Measurements from ENCODE around the gene CRYBA4. TPM values are rescaled to one million over a fixed set of nuclear protein-coding genes. Genes with fewer than 3 reads are reported as not detected.

CRYBA4 gene
- total RNA-seq, 1 experiment from 2014 or later: 0.52 TPM

DNA sequence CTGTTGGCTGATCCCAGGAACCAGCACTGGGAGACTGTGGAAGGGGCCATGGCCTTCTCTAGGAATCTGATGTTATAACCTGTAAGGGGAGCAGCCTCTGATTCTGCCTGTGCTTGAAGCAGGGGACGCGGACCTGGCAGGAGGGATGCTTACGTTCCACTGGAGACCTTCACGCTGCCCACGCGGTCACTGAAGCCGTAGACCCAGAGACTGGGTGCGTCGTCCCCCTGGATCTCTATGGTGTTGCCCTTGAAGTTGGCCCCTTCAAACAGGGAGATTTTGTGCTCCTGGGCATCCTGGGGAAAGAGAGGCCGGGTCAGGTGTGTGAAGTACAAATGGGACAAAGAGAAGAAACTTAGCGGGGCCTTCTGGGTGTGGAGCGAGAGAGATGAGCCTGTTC lies 20.0 kb upstream of the CRYBA4 start:
- H3K27me3 Mint-ChIP-seq (ENCODE audit: low read depth): peaks cover 10% of the 10 kb centered on the region

More for the DNA sequence above, 20.0 kb upstream of the CRYBA4 start:
- Histone ChIP-seq H3K9me3 (ENCODE audit: control insufficient read depth, low read depth, low read length) (no peaks in the 10 kb centered on the region), H2BK20ac (ENCODE audit: low read depth, low read length, poor library complexity, severe bottlenecking) (no peak overlapping the region), H2AFZ (ENCODE audit: low read length) (no peak overlapping the region), H4K8ac (replicated peaks; ENCODE audit: insufficient read length, low read depth, low read length) (no peak overlapping the region), H3K23me2 (ENCODE audit: insufficient read length, low read depth, low read length, poor library complexity, severe bottlenecking) (no peaks in the 10 kb centered on the region), H3K18ac (ENCODE audit: insufficient read length, low read depth, low read length) (no peak overlapping the region), H4K5ac (ENCODE audit: insufficient read length, low read depth, low read length) (no peak overlapping the region), H4K20me1 (ENCODE audit: control insufficient read depth, insufficient read depth, insufficient read length) (no peaks in the 10 kb centered on the region), H3K23ac (ENCODE audit: insufficient read length, low read depth, low read length) (no peak overlapping the region), H3T11ph (ENCODE audit: low read length) (no peak overlapping the region), H3K14ac (ENCODE audit: insufficient read depth, low read length) (no peak overlapping the region), H3K27me3 (ENCODE audit: insufficient read depth, low read length) (no peaks in the 10 kb centered on the region), H2BK120ac (ENCODE audit: low read depth, low read length, poor library complexity, severe bottlenecking) (no peak overlapping the region), H3K79me2 (ENCODE audit: insufficient read depth, low read length) (no peaks in the 10 kb centered on the region), H2AK5ac (ENCODE audit: insufficient read length, low read length) (no peak overlapping the region), H2BK12ac (ENCODE audit: insufficient read length, low read depth, low read length) (no peak overlapping the region), H3K56ac (ENCODE audit: insufficient read length, low read depth, low read length) (no peak overlapping the region), H2BK15ac (ENCODE audit: low read depth, low read length) (no peak overlapping the region), H3K4me2 (ENCODE audit: insufficient read depth, insufficient read length, low read length) (no peak overlapping the region), H3K4me1 (ENCODE audit: insufficient read depth, low read length) (no peaks in the 10 kb centered on the region), H3K9ac (ENCODE audit: extremely low read depth, insufficient read length, low read length) (no peak overlapping the region), H2BK5ac (ENCODE audit: insufficient read length, low read length) (no peak overlapping the region), H3K4ac (ENCODE audit: low read depth, low read length) (no peak overlapping the region), H4K91ac (ENCODE audit: insufficient read length, low read depth, low read length) (no peak overlapping the region), H3K79me1 (ENCODE audit: insufficient read depth, low read depth, low read length, poor library complexity, severe bottlenecking) (no peaks in the 10 kb centered on the region), H3K27ac (ENCODE audit: insufficient read length, low read depth, low read length) (no peak overlapping the region)
- Mint-ChIP-seq H3K4me3 (no peak overlapping the region), H3K27ac (peak overlapping the region in 2 of 3 experiments; percentile 7 to 13; a peak in 2 of 7 replicates), H3K9me3 (no peaks in the 10 kb centered on the region; a peak in 1 of 5 replicates), H3K4me1 (peaks cover 6 to 12% of the 10 kb centered on the region in 2 experiments; a peak in 3 of 4 replicates), H3K36me3 (ENCODE audit: insufficient read depth in 1 of 3, low read depth in 3 of 3) (no peaks in the 10 kb centered on the region)
- no CpG with 5 or more reads among the region's 12 CpGs for WGBS (ENCODE audit: extremely low coverage, insufficient read length, low lambda C conversion rate)
- TF ChIP-seq, protein P1, sequence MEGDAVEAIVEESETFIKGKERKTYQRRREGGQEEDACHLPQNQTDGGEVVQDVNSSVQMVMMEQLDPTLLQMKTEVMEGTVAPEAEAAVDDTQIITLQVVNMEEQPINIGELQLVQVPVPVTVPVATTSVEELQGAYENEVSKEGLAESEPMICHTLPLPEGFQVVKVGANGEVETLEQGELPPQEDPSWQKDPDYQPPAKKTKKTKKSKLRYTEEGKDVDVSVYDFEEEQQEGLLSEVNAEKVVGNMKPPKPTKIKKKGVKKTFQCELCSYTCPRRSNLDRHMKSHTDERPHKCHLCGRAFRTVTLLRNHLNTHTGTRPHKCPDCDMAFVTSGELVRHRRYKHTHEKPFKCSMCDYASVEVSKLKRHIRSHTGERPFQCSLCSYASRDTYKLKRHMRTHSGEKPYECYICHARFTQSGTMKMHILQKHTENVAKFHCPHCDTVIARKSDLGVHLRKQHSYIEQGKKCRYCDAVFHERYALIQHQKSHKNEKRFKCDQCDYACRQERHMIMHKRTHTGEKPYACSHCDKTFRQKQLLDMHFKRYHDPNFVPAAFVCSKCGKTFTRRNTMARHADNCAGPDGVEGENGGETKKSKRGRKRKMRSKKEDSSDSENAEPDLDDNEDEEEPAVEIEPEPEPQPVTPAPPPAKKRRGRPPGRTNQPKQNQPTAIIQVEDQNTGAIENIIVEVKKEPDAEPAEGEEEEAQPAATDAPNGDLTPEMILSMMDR (conservative IDR thresholded peaks at IDR 0.05): no peak
- DNase-seq: no peak
